ENCODE results near the gene TEX11. TPM values are rescaled to one million over a fixed set of nuclear protein-coding genes. Genes with fewer than 3 reads are reported as not detected.

The TEX11 gene
- total RNA-seq, 4 donors from 2014 or later = not detected

- no peak for TF ChIP-seq CTCF (IDR thresholded peaks at IDR 0.05)
- no peak for TF ChIP-seq POLR2AphosphoS5 (IDR thresholded peaks at IDR 0.05)
- TF ChIP-seq POLR2A (IDR thresholded peaks at IDR 0.05; ENCODE audit: low read depth) = no peak
- no peak for TF ChIP-seq EP300 (IDR thresholded peaks at IDR 0.05)
- H3K4me3 ChIP-seq = no peak overlapping the region
Measured at GRCh38 chrX:70479247-70479921, 429.1 kb downstream of the TEX11 start.

More at GRCh38 chrX:70479247-70479921, 429.1 kb downstream of the TEX11 start:
- Histone ChIP-seq H3K36me3 (no peaks in the 10 kb centered on the region), H3K27ac (replicated peaks in 1 of 4) (peak overlapping the region; percentile 74 to 81 (median 76)), H3K27me3 (peaks cover 0 to 4% (median 0%) of the 10 kb centered on the region in 4 donors), H3K4me1 (peaks cover 22 to 62% (median 53%) of the 10 kb centered on the region in 4 donors), H3K9me3 (no peaks in the 10 kb centered on the region)
- WGBS = 58% methylated on average over 4 of the region's 4 CpGs
- DNase-seq (ENCODE audit: extremely low spot score) = no peak
- intact Hi-C loops (cut with DNase I) = no loop called here

Small RNA genes lying within 50 kb of the gene (small RNA-seq; reads per million reads assigned to genes)
- gene SNORD3E = 0 reads per million in 3 donors

Other genes starting within 250 kb of the TEX11 start
- gene SLC7A3, start 22.4 kb upstream of the TEX11 start, total RNA-seq = not detected
- gene SNX12, start 159.6 kb upstream of the TEX11 start, total RNA-seq = 10 to 100 TPM; 41.9 to 85.1 (median 64.8) TPM
- 10 to 100 TPM; 28.2 to 45.0 (median 35.3) TPM for gene FOXO4, start 187.1 kb upstream of the TEX11 start, total RNA-seq
- not detected for gene CXorf65, start 198.0 kb upstream of the TEX11 start, total RNA-seq
- gene IL2RG, start 202.9 kb upstream of the TEX11 start, total RNA-seq = 1 to 10 TPM; 1.1 to 7.9 (median 4.3) TPM
- gene MED12, start 209.9 kb upstream of the TEX11 start, total RNA-seq = 10 to 100 TPM; 23.7 to 34.2 (median 28.2) TPM
- gene NLGN3, start 236.1 kb upstream of the TEX11 start, total RNA-seq = 1 to 10 TPM; 1.2 to 2.8 (median 2.4) TPM

Measured in esophagus muscularis mucosa (tissue), 4 donors.